OCI-LY3 (cell line): ENCODE results near the gene ATOSA.

ENCODE experiments used
- H2AFZ ChIP-seq: fragments of 200-600, 300-600 bp; shearing (Covaris generic); 2 replicates; pipeline ENCODE4 v1.6.0; 2014; ENCODE audit warnings: antibody characterized with exemption, low read depth, low read length
- H3K27ac ChIP-seq: fragments of 200-600, 300-600 bp; sonication (generic); 2 replicates; pipeline ENCODE4 v1.5.1; 2014; ENCODE audit warnings: mild to moderate bottlenecking, low read length, moderate library complexity, mixed read lengths
- H3K27me3 ChIP-seq: fragments of 200-600, 300-600 bp; sonication (generic); 2 replicates; pipeline ENCODE4 v1.6.1; 2014; ENCODE audit warnings: low read depth, low read length, mixed read lengths
- H3K36me3 ChIP-seq: fragments of 200-600, 300-600 bp; sonication (generic); replicated peaks from 2 replicates; pipeline ENCODE3; 2014; ENCODE audit warnings: low read depth, low read length, mixed read lengths
- H3K4me1 ChIP-seq: fragments of 300-600, 200-600 bp; sonication (generic); 2 replicates; pipeline ENCODE4 v1.6.1; 2014; ENCODE audit warnings: low read length, mixed read lengths
- H3K4me2 ChIP-seq: fragments of 200-600, 300-600 bp; sonication (generic); 2 replicates; pipeline ENCODE4 v1.6.1; 2014; ENCODE audit warnings: low read length, mixed read lengths
- H3K4me3 ChIP-seq: fragments of 300-600, 200-600 bp; sonication (generic); 2 replicates; pipeline ENCODE4 v1.5.1; 2014; ENCODE audit warnings: antibody characterized with exemption, mild to moderate bottlenecking, low read length, moderate library complexity
- H3K79me2 ChIP-seq: fragments of 300-600, 200-600 bp; shearing (Covaris generic); 2 replicates; pipeline ENCODE4 v1.6.1; 2014; ENCODE audit warnings: mild to moderate bottlenecking, low read length, mixed read lengths
- H3K9ac ChIP-seq: fragments of 300-600, 200-600 bp; shearing (Covaris generic); 2 replicates; pipeline ENCODE4 v1.6.0; 2014; ENCODE audit warnings: mild to moderate bottlenecking, low read length, moderate library complexity
- H3K9me3 ChIP-seq: fragments of 200-600, 300-600 bp; shearing (Covaris generic); 2 replicates; pipeline ENCODE4 v1.6.1; 2014; ENCODE audit warnings: low read length, mixed read lengths; ENCODE audit not compliant: insufficient read depth
- H4K20me1 ChIP-seq: fragments of 200-600, 300-600 bp; sonication (generic); 2 replicates; pipeline ENCODE4 v1.6.1; 2016; ENCODE audit warnings: low read length, mixed read lengths; ENCODE audit not compliant: insufficient read depth
- CTCF ChIP-seq: fragments of 200-600, 300-600 bp; sonication (generic); IDR thresholded peaks from 2 replicates; pipeline ENCODE4 v1.5.1; 2014; ENCODE audit warnings: antibody characterized with exemption, low read length, low read depth
- EZH2phosphoT487 ChIP-seq: fragments of 200-600 bp; shearing (Covaris generic); IDR thresholded peaks from 2 replicates; pipeline ENCODE4 v1.6.1; 2018; ENCODE audit warnings: antibody characterized with exemption, mixed run types, low read depth

ATOSA gene

GRCh38 chr15:52680041-52680391, 828 bp upstream of the ATOSA start:
- Histone ChIP-seq H3K4me3 (peak overlapping the region; percentile 83), H3K79me2 (peaks cover 5% of the 10 kb centered on the region), H4K20me1 (no peaks in the 10 kb centered on the region), H3K9ac (peak overlapping the region; percentile 81), H3K4me1 (peaks cover 54% of the 10 kb centered on the region), H3K9me3 (no peaks in the 10 kb centered on the region), H3K4me2 (peak overlapping the region; percentile 92), H3K36me3 (peaks cover 5% of the 10 kb centered on the region), H3K27me3 (no peaks in the 10 kb centered on the region), H3K27ac (0 out of 2 replicates have a peak overlapping the region, but pooled peaks have one; percentile 32), H2AFZ (peak overlapping the region; percentile 48; the same call in 1 of the 2 replicates)
- TF ChIP-seq EZH2phosphoT487 (no peak), CTCF (no peak)

- H3K9ac ChIP-seq, result peak overlapping the region; percentile 81
- TF ChIP-seq CTCF, result no peak
- no peaks in the 10 kb centered on the region for H3K9me3 ChIP-seq
- no peaks in the 10 kb centered on the region for H4K20me1 ChIP-seq
- H3K4me3 ChIP-seq, result peak overlapping the region; percentile 83
- H3K36me3 ChIP-seq, result peaks cover 5% of the 10 kb centered on the region
- peak overlapping the region; percentile 63; the same call in 1 of the 2 replicates for H2AFZ ChIP-seq
- H3K79me2 ChIP-seq, result peaks cover 5% of the 10 kb centered on the region
- peak overlapping the region; percentile 89 for H3K4me2 ChIP-seq
- H3K27ac ChIP-seq, result peak overlapping the region; percentile 81
- peaks cover 48% of the 10 kb centered on the region for H3K4me1 ChIP-seq
- no peaks in the 10 kb centered on the region for H3K27me3 ChIP-seq
Observed at GRCh38 chr15:52678468-52679231, 538 bp downstream of the ATOSA start.

GRCh38 chr15:52677593-52678467, 1.4 kb downstream of the ATOSA start:
- H2AFZ ChIP-seq, result peak overlapping the region; percentile 63
- peaks cover 40% of the 10 kb centered on the region for H3K4me1 ChIP-seq
- peaks cover 5% of the 10 kb centered on the region for H3K79me2 ChIP-seq

More at GRCh38 chr15:52677593-52678467, 1.4 kb downstream of the ATOSA start:
- H4K20me1 ChIP-seq, result no peaks in the 10 kb centered on the region
- H3K9ac ChIP-seq, result peak overlapping the region; percentile 81
- no peaks in the 10 kb centered on the region for H3K27me3 ChIP-seq
- H3K36me3 ChIP-seq, result peaks cover 12% of the 10 kb centered on the region
- no peaks in the 10 kb centered on the region for H3K9me3 ChIP-seq
- H3K4me3 ChIP-seq, result peak overlapping the region; percentile 83
- H3K4me2 ChIP-seq, result peak overlapping the region; percentile 89
- TF ChIP-seq EZH2phosphoT487 (no peak), CTCF (peak; percentile 43)
- peak overlapping the region; percentile 81 for H3K27ac ChIP-seq
